Fibroblast of upper back skin (primary cell): ENCODE measurements around the gene PIEZO2.
"Not testable (repeated sequence)": the region's sequence is repeated elsewhere in the genome, so short reads cannot be mapped to it uniquely, and the experiment has no call there.

Source experiments
- DNase-seq: peaks from one replicate; pipeline ENCODE4 v3.0.0-alpha.2; 2013

The PIEZO2 gene

GRCh38 chr18:10877987-10878386 lies 271.4 kb downstream of the PIEZO2 start:
- DNase-seq, result no peak

- DNase-seq, result no peak
These were observed 273.6 kb downstream of the PIEZO2 start for GRCh38 chr18:10875811-10876210.

DNA sequence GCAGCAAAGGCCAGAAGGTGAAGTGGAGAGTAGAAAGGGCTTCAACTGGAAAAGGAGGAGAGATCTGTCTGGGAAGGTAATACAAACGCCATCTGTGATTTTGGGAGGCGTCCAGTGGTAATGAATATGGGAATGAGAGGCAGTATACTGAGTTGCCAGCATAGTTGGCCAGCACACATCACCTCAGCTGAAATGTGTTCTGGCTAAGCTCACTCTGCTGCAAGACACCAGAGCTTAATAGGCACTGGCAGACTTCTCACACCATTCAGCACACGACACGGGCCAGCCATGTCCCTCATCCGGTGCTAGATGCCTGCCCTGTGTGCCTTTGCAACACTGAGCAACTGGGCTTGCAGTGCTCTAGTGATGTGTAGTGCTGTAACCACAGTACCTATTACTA lies 277.1 kb downstream of the PIEZO2 start:
- no peak for DNase-seq

- no peak for DNase-seq
These were observed 284.6 kb downstream of the PIEZO2 start for GRCh38 chr18:10864722-10865121.

DNA sequence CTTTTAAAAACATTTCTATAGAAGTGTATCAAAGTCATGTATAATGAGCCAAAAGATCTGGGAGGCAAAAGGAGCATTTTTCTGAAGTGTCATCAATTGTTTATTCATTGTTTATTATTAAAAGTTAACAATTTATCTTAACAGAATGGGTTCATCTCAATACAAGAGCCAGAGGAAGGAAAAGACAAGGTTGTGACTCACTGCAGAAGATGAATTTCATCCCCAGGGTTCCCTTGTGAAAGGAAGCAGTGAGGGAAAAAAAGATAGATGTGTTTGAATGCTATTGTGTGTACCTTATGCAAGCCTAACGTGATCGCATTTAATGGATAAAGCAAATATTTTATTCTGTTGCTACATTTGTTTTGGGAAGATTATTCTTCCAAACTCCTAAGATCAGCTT lies 286.3 kb downstream of the PIEZO2 start:
- no peak for DNase-seq

GRCh38 chr18:10860928-10861327 lies 288.4 kb downstream of the PIEZO2 start:
- no peak for DNase-seq

DNA sequence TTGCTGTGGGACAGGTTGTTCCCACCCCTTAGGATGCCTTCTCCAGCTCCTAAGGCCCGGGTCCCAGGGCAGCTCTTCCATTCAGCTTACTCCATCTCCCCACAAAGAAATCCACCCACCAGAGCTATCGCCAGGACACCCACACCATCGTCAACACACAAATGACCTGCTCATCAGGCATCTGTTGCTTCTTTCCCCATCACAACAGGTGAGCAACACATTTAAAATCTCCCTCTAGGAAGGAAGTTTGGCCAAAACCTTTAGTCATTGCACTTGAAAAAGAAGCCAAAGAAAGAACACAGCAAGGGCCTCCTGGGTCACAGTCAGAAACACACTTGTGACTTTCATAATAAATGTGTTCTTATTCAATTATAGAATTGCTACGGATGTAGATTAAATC lies 289.0 kb downstream of the PIEZO2 start:
- DNase-seq, result no peak

- no peak for DNase-seq
These were observed 290.9 kb downstream of the PIEZO2 start for GRCh38 chr18:10858477-10858876.

DNA sequence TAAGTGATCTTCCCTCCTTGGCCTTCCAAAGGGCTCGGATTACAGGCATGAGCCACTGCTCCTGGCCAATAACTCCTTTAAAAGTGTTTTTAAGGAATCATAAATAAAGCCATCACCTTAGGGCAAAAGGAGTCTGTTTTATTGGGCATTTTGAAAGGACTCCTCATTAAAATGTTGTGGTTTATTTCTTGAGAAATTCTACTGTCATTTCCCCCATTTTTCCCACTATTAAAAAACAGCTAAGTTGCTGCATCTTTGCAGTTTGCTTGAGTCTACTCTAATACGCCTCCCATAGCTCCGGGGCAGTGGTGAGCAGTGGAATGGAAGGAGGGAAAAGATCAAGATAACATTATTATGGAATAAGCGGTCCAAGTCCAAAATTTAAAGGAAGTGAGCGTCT lies 293.2 kb downstream of the PIEZO2 start:
- no peak for DNase-seq

DNA sequence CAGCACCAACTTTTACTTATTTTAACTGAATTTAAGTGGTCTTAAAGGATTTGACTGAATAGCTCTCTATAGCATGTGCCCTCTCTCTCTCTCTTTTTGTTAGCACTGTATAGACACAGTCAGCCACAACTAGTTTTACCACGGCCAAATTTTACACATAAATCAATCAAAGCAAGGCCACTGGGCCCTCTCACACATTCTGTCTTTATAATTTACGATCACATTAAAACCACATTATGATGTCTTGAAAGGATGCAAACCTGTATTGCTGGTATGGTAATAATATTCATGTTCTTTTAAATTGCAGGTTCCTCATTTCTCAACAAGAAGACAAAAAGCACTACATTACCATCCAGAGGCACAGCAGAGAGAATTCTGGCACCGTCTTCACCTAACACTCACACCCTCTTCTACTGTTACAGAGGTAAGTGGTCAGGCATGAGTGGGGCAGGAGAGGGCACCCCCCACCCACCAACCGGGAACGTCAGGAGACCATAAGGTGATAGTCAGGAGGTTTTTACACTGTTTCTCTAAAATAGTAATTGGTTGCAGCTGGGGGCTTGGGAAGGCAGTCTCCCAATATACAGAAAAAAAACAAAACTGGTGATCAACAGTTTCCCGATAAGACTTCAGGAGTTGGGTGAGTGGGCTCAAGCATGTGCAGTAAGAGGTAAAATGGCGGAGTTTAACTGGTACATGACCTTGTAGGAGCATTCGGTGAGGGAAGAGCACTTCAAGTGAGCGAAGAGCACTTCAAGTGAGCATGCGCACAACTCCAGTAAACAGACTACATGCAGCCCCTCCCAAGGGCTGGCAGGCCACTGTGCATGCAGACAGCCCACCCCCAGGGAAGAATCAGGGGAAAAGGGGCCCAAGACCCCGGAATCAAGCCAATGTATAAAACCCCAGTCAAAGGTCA lies 296.7 kb downstream of the PIEZO2 start:
- peak; percentile 37 for DNase-seq

- peak; percentile 65 for DNase-seq
These were observed 297.5 kb downstream of the PIEZO2 start for GRCh38 chr18:10851824-10852319.

- DNase-seq, result no peak
These were observed 298.5 kb downstream of the PIEZO2 start for GRCh38 chr18:10850840-10851239.

DNA sequence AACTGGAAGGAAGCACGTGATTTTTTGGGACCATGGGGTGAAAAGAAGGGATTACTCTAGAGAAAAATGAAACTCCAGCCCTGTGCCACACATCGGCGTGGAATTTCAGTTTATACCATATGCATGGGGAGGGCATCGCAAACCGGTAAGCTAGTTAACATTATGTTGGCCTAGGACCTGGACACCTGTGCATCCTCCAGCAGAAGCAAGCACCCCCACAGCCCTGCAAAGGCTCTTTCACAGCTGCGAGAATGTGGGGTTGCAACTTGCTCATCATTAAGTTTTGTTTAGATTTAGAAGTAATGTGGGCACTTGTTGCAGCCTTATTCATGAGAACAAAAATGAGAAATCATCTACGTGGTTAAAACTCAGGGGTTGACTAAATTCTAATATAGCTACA lies 299.2 kb downstream of the PIEZO2 start:
- no peak for DNase-seq

- no peak for DNase-seq
These were observed 301.5 kb downstream of the PIEZO2 start for GRCh38 chr18:10847907-10848306.

DNA sequence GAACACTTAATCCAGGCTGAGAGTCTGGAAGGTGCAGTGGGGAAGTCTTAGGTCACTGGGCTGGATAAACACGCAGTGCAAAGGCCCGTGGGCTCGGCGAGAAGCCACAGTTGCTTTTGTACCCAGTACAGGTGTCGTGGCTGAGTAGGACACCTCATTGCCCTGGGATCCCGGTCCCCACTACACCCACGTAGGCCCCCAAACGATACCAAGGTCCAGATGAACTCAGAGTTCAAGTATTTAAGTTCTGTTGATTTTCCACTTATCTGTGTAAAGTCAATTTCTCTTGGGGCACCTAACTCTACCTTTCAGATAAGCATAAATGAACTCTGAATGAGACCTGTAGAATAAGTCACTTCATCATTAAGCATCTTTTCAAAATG lies 302.0 kb downstream of the PIEZO2 start:
- no peak for DNase-seq

- no peak for DNase-seq
These were observed 302.5 kb downstream of the PIEZO2 start for GRCh38 chr18:10846657-10847407.

- not testable (repeated sequence) for DNase-seq
These were observed 303.3 kb downstream of the PIEZO2 start for GRCh38 chr18:10846035-10846434.

DNA sequence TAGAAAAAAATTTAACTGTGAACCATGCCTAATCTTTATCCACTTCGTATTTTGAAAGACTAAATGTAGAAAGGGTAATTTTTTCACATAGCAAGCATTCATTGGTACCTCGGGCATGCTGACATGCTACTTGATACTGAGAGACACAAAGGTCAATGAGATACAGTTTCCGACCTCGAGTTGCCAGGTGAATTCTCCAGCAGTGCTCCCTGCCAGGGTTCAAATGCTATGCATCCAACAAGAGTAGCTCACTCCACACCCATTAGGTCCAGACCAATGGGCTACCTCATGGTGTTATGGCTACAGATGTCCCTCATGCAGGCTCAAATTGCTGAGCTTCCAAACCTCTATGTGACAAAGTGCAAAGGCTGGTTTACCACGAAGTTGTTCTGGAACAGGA lies 305.8 kb downstream of the PIEZO2 start:
- DNase-seq, result no peak

DNA sequence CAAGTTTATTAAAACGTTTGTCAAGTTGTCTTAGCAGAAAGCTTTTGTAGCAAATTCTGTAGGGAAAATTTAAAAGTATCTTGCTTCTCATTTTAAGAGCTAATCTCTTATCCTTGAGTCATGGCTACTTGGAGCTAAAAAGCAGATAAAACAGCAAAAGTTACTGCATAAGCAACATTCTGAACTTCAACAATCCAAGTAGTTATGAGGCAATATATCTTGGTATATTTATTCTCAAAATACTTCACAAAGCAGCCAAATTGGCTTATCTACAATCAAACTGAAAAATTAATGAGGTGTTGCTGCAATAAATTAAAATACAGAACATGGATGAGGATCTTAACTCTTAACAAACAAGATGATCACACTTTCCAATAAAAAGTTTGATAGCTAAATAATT lies 306.5 kb downstream of the PIEZO2 start:
- DNase-seq, result no peak

GRCh38 chr18:10842371-10842770 lies 307.0 kb downstream of the PIEZO2 start:
- DNase-seq, result no peak

DNA sequence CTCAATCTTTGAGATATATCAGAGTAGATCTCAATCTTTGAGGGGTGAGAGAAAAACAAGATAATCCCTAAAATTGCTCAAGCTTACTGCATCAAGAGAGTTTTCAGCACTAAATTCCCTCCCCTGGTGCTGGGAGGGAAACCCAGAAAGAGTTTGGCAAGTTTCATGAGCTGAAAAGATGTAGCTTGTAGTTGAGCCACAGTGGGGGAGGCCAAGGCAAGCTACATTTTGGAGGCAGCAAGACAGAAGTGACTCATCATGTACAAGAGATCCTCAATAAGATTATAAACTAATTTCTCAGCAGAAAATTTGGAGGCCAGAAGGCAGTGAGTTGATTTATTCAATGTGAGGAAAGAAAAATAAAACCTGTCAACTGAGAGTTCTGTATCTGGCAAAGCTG lies 308.2 kb downstream of the PIEZO2 start:
- DNase-seq, result peak; percentile 75

- DNase-seq, result peak; percentile 57
These were observed 308.6 kb downstream of the PIEZO2 start for GRCh38 chr18:10840743-10841142.

- no peak for DNase-seq
These were observed 309.9 kb downstream of the PIEZO2 start for GRCh38 chr18:10839421-10839820.

DNA sequence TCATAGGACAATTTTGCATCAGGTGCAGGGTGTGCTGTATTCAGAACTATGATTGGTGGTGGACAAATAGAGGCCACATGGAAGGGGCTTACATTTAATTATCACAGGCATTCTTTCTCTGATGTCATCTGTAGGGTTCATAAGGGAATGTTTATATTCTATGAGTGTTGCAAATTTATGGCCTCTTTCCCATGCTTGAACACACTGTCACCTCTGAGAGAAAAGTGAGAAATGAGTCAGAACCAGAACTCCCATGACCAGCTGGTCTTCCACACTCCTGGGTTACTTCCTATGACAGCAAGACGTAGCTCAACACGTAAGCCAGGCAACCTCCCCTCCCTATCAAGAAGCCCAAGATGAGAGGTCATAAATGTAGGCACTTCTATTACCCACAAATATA lies 310.8 kb downstream of the PIEZO2 start:
- no peak for DNase-seq
